HG03196 (cell line): ENCODE data around the gene RIIAD1.
"Not testable (repeated sequence)": the region's sequence is repeated elsewhere in the genome, so short reads cannot be mapped to it uniquely, and the experiment has no call there.

ENCODE experiments used
- ATAC-seq: cut with Tn5 transposase; IDR thresholded peaks from one replicate; pipeline ENCODE4 v1.9.1; 2021; ENCODE audit not compliant: unreplicated experiment

The RIIAD1 gene

GRCh38 chr1:151729966-151730291, 8.6 kb downstream of the RIIAD1 start:
- no peak for ATAC-seq

- ATAC-seq, result no peak
Measured at GRCh38 chr1:151733126-151733525, 11.8 kb downstream of the RIIAD1 start.

- not testable (repeated sequence) for ATAC-seq
Measured at GRCh38 chr1:151733995-151734394, 12.7 kb downstream of the RIIAD1 start.

GRCh38 chr1:151737026-151737425, 15.7 kb downstream of the RIIAD1 start:
- no peak for ATAC-seq

GRCh38 chr1:151737479-151737878, 16.2 kb downstream of the RIIAD1 start:
- ATAC-seq, result no peak

- ATAC-seq, result no peak
Measured at GRCh38 chr1:151739590-151740355, 18.5 kb downstream of the RIIAD1 start.

- ATAC-seq, result no peak
Measured at GRCh38 chr1:151741516-151741915, 20.2 kb downstream of the RIIAD1 start.

- ATAC-seq, result no peak
Measured at GRCh38 chr1:151756291-151756690, 35.0 kb downstream of the RIIAD1 start.

GRCh38 chr1:151759241-151759640, 37.9 kb downstream of the RIIAD1 start:
- no peak for ATAC-seq

- no peak for ATAC-seq
Measured at GRCh38 chr1:151760597-151761385, 39.5 kb downstream of the RIIAD1 start.

GRCh38 chr1:151762941-151763921, 41.9 kb downstream of the RIIAD1 start, which contains the start of gene MRPL9:
TSS of gene MRPL9 (minus strand) at chr1:151763496. CDS start at chr1:151763479, 17 bp downstream.
- ATAC-seq, result peak; percentile 95

- no peak for ATAC-seq
Measured at GRCh38 chr1:151763990-151764389, 42.7 kb downstream of the RIIAD1 start.

- not testable (repeated sequence) for ATAC-seq
Measured at GRCh38 chr1:151768351-151769066, 47.2 kb downstream of the RIIAD1 start.

GRCh38 chr1:151769270-151769669, 47.9 kb downstream of the RIIAD1 start:
- not testable (repeated sequence) for ATAC-seq

GRCh38 chr1:151773702-151774101, 52.4 kb downstream of the RIIAD1 start:
- no peak for ATAC-seq

- no peak for ATAC-seq
Measured at GRCh38 chr1:151774256-151774922, 53.1 kb downstream of the RIIAD1 start.

- ATAC-seq, result no peak
Measured at GRCh38 chr1:151775894-151776664, 54.8 kb downstream of the RIIAD1 start.

GRCh38 chr1:151776665-151777062, 55.3 kb downstream of the RIIAD1 start:
- no peak for ATAC-seq

- no peak for ATAC-seq
Measured at GRCh38 chr1:151777317-151777716, 56.0 kb downstream of the RIIAD1 start.
